GM18505 (cell line): Measurements from ENCODE around the gene NPRL2.

Experiments
- ATAC-seq: cut with Tn5 transposase; IDR thresholded peaks from one replicate; pipeline ENCODE4 v1.9.1; 2021; ENCODE audit not compliant: unreplicated experiment
- POLR2A ChIP-seq: IDR thresholded peaks from 4 replicates; pipeline ENCODE4 v1.6.1; 2011; ENCODE audit warnings: borderline replicate concordance; ENCODE audit not compliant: insufficient read depth, insufficient read length; ENCODE audit errors: extremely low read depth

NPRL2 gene

DNA sequence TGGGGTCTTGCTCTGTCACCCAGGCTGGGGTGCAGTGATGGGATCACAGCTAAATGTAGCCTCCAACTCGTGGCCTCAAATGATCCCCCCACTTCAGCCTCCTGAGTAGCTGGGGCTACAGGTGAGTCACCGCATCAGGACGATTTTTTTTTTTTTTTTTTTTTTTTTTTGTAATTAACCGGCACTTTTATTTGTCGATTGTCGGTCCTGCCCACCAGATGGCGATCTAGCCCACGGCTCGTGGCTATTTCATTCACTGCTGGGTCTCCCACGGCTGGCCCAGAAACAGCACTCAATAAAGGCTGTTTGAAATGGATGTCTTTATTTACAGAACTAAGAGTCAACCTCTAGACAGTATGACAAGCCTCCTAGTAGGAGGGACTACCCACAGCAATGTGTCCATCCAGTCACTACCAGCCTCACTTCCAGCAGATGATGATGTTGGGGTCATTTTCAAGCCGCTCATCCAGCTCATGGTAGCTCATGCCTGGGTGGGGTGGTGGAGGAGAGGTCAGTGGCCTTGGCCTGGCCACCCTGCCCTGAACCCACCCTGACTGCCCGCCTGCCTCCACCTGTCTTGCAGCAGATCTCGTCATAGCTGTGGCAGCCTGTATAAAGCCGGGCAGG is 3.3 kb downstream of the NPRL2 start:
- no peak for TF ChIP-seq POLR2A
- no peak for ATAC-seq

DNA sequence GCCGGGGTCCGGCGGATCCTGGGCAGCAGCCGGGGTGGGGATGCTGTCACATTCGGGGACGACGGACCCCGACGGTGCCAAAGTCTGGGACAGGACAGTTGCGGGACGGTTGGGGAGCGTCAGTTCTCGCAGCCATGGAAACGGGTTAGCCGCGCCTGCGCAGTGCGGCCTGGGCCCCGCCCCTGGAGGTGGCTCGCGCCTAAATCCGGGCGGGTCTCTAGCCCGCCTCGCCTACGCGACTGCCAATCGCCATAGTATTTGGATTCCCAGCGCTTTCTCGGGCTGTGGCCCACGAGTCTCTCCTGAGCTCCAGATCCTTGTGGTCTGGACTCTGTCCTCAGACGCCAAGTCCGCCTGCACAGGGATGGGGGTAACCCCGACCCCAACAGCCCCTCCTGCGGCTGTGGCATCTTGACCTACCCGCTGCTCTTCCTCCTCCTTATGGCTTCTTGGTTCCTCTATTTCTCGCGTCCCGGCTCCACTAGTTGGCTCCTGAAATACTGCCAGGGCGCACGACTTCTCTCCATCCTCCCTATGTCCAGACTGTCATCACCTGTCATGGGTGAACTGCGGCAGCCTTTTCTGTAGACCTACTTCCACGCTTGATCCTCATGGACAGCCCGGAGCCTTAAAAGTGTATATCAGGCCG is 4.9 kb downstream of the NPRL2 start, which contains the start of gene ZMYND10:
Gene ZMYND10 (minus strand): TSS at position 147 of the 649 bp plus-strand sequence. CDS start 153 bp downstream, outside the sequence.
- no peak for TF ChIP-seq POLR2A
- no peak for ATAC-seq

DNA sequence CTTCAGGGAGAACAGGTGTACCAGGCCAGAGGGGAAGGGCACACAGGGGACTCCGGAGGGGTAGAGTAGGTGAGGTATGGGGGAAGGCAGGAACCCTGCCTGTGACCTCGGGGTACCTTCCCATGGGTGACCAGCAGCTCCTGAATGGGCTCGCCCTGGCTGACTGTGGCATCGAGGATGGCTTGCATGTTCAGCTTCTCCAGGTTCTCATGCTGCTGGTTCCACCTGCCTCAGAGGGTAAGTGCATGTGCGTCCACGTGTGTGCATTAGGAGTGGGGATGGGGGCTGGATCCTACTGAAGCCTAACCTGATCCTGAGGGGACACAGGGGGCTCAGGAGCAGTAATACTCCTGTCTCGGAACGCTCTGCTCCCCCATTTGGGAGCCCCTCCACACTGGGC is 5.6 kb downstream of the NPRL2 start:
- TF ChIP-seq POLR2A: no peak
- no peak for ATAC-seq

DNA sequence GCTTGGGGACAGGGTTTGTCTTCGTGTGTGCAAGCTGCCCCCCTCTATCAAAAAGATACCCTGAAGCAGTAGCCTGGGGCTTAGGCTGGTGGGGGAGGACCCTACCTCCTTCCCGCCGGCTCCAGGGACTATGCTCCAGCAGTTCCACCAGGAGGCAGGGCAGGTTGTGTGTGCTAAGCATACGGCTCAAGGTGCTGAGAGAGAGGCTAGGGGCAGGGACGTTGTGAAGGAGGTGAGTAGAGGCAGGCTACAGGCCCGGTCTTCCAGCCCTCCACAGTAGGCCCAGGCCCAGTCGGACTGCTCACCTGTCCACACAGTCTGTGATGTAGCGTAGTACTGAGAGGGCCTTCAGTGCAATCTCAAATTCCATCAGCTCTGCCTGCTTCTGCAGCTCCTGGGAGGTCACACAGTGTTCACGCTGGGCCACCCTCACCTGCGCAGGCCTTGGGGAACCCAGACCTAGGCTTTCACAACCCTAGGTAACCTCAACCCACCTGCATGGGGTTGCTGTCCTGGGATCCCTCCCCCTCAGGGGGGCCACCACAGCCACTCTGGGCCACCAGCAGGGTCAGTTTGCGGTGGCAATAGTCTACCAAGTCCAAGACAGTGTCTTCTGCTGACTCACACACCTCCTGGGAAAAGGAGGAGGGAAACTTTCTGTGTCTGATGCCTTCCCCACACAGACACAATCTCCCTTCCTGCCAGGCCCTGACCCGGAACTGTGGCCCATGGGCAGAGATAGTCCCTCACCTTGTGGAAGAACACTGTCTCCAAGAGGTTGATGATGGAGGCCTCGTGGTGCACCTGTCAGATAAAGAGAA is 7.6 kb downstream of the NPRL2 start:
- ATAC-seq: no peak
- no peak for TF ChIP-seq POLR2A

DNA sequence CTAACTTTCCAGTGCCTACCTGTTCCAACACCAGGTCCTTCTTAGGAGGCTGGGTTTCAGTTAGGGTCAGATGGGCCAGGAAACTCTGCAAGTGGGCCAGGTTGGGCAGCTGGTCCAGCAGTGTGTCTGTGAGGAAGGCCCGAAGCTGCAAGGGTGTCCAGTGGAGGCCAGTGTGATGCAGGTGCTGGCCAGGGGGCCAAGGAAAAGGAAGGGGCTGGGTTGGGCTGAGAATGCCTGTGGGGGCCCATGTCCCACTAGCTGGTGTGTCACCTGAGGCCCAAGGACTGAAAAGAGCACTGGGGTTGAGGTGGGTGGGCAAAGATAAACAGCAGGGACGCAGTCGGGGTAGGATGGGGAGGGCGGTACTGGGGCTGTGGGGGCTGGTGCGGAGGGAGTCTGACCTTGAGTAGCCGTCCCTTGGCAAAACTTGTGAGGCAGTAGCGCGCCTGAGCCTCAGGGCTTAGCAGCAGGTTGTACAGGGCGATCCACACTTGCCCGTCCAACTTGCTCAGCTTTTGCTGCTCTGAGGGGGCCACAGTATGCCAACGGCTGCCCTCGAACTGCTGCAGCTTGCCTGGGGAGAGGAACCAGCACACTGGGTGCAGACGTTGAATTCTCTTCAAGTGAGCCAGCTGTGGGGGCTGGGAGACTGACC is 8.5 kb downstream of the NPRL2 start:
- no peak for ATAC-seq
- TF ChIP-seq POLR2A: no peak

DNA sequence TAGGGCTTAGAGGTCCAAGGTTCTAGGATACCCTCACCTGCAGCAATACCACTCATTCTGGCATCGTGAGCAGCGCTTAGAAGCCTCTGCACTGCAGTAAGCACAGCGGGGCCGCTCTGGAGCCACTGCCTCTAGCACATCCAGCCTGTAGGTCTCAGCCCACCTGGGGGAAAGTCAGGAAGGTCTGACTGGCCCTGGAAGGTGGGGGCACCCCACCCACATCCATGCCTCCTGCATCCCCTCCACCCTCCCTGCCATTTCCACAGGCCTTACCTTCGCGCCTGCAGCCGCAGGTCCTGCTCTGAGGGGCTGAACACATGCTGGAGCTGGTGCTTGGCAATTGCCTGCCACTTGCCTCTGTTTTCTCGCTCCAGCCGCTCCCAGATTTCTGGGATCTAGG is 9.0 kb downstream of the NPRL2 start:
- no peak for TF ChIP-seq POLR2A
- ATAC-seq: no peak

DNA sequence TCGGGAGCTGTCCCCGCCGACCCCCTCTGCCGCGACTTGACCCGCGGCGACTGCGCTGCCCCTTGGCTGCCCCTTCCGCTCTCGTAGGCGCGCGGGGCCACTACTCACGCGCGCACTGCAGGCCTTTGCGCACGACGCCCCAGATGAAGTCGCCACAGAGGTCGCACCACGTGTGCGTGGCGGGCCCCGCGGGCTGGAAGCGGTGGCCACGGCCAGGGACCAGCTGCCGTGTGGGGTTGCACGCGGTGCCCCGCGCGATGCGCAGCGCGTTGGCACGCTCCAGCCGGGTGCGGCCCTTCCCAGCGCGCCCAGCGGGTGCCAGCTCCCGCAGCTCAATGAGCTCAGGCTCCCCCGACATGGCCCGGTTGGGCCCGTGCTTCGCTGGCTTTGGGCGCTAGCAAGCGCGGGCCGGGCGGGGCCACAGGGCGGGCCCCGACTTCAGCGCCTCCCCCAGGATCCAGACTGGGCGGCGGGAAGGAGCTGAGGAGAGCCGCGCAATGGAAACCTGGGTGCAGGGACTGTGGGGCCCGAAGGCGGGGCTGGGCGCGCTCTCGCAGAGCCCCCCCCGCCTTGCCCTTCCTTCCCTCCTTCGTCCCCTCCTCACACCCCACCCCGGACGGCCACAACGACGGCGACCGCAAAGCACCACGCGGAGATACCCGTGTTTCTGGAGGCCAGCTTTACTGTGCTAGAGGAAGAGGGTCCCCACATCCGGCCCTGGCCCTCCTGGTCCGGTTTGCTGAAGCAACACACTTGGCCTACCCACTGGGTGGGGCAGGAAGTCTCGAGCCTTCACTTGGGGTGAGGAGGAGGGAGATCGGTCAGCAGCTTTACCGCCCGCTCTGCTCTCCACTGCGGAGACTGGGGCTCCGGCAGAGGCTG is 9.9 kb downstream of the NPRL2 start, which contains the start of gene RASSF1:
Gene RASSF1 (minus strand): TSS at position 389 of the 882 bp plus-strand sequence. CDS start 31 bp downstream, at position 358.
- ATAC-seq: no peak
- TF ChIP-seq POLR2A: peak; percentile 76

DNA sequence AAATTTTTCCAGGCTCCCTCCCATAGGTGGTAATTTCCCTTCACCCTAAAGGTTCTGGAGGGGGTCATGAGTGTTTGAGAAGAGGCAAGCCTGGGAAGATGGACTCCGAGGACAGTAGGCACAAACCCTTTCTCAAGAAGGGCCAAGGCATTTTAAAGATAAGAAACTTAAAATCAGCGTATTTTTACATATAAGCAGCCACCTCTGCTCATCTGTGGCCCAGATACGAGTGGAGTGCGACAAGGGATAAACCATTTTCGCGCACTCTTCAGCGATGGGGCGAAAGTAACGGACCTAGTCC is 10.5 kb downstream of the NPRL2 start:
- ATAC-seq: no peak

DNA sequence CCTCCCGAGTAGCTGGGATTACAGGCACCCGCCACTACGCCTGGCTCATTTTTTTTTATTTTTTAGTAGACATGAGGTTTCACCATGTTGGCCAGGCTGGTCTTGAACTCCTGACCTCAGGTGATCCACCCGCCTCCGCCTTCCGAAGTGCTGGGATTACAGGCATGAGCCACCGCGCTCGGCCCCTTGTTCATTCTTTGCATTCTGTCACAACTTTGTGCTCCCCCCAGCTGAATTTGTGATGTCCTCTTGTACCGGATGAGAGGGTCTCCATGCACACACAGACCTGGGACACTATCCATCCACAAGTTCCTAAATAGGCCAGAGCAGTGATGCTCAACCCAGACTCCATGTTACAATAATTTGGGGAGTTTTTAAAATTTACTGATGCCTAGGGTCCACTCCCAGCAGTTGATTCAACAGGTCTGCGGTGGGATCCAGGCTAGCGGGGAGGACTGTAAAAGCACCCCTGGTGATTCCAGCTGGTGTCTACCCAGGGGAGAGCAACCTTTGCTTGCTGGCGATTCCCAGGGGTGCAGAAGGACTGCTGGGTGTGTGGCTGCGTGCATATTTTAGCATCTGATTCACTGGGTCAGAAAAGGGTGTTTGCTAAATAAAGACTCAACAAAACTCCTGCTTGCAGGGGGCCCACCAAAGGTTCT is 11.0 kb downstream of the NPRL2 start:
- ATAC-seq: no peak
- no peak for TF ChIP-seq POLR2A

More for the DNA sequence above, 10.5 kb downstream of the NPRL2 start:
- no peak for TF ChIP-seq POLR2A

DNA sequence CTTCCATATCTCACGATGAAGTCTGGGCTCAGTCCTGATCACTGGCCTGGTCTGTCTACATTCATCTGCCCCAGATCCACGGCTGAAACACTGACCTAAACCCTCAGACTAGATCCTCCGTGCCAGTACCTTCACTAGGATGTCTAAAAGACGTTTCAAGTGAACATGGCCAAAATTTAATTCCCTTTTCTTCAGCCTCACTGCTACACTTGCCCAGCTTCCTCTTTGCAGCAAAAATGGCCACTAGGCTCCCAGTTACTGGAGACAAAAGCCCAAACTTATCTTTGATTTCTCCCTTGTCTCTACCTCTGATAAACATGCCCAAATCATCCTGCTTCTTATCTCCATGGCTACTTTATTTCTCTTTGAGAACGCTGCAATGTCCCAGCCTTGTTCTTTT is 11.6 kb downstream of the NPRL2 start:
- no peak for TF ChIP-seq POLR2A
- no peak for ATAC-seq

DNA sequence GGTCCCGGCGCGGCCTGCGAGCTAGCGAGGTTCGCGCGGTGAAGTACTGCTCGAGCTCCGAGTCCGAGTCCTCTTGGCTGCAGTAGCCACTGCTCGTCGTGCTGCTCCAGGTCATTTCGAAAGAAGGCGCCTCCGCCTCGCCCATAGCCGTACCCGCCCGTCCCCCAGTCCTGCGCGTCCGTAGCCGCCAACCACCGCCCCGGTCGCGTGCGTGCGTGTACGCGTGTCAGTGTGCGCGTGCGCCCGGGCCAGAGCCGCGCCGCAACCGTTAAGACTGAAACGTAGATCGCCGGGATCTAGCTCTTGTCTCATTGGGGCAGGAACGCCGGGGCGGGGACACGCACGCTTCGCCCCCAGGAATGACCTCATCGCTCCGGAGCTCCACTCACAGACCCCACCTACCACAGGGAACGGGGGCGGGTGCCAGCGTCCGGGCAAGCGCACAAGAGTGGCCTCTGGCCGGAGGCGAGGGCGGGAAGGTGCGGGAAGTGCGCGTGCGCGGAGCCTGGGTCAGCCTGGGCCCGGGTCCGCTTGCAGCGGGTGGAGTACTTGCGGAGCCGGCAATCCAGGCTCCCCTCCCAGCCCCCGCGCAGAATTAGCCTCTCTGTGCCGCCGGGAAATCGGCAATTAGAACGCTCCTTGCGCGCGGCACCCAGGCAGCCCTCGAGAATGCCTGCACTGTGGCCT is 13.3 kb downstream of the NPRL2 start:
- TF ChIP-seq POLR2A: peak; percentile 76
- ATAC-seq: peak; percentile 75
